Measurements from ENCODE around the gene XXYLT1. TPM values are rescaled to one million over a fixed set of nuclear protein-coding genes. Genes with fewer than 3 reads are reported as not detected.
"Not testable (repeated sequence)": the region's sequence is repeated elsewhere in the genome, so short reads cannot be mapped to it uniquely, and the experiment has no call there.

The XXYLT1 gene
- polyA plus RNA-seq, 5 donors = 23.6 to 31.7 (median 25.0) TPM

- DNase-seq = no peak
These were observed 224.5 kb downstream of the XXYLT1 start for GRCh38 chr3:195046441-195046840.

- no peak for DNase-seq
These were observed 225.3 kb downstream of the XXYLT1 start for GRCh38 chr3:195045481-195046210.

- no peak for DNase-seq
These were observed 226.5 kb downstream of the XXYLT1 start for GRCh38 chr3:195044411-195044810.

- no peak for DNase-seq
These were observed 227.2 kb downstream of the XXYLT1 start for GRCh38 chr3:195043607-195044339.

- DNase-seq = no peak
These were observed 228.0 kb downstream of the XXYLT1 start for GRCh38 chr3:195042743-195043606.

GRCh38 chr3:195041871-195042742 is 228.9 kb downstream of the XXYLT1 start:
- DNase-seq = no peak

GRCh38 chr3:195040773-195041520 is 230.0 kb downstream of the XXYLT1 start:
- DNase-seq = no peak

- no peak for DNase-seq
These were observed 230.9 kb downstream of the XXYLT1 start for GRCh38 chr3:195040094-195040493.

- no peak for DNase-seq
These were observed 231.6 kb downstream of the XXYLT1 start for GRCh38 chr3:195039180-195039843.

- no peak for DNase-seq
These were observed 232.8 kb downstream of the XXYLT1 start for GRCh38 chr3:195038161-195038560.

GRCh38 chr3:195037586-195037985 is 233.4 kb downstream of the XXYLT1 start:
- DNase-seq = not testable (repeated sequence)

- no peak for DNase-seq
These were observed 234.0 kb downstream of the XXYLT1 start for GRCh38 chr3:195036974-195037373.

GRCh38 chr3:195036574-195036973 is 234.4 kb downstream of the XXYLT1 start:
- DNase-seq = no peak

- no peak for DNase-seq
These were observed 234.8 kb downstream of the XXYLT1 start for GRCh38 chr3:195036203-195036505.

- DNase-seq = no peak
These were observed 235.4 kb downstream of the XXYLT1 start for GRCh38 chr3:195035345-195036202.

GRCh38 chr3:195034541-195034940 is 236.4 kb downstream of the XXYLT1 start:
- no peak for DNase-seq

GRCh38 chr3:195034101-195034500 is 236.9 kb downstream of the XXYLT1 start:
- DNase-seq = no peak

GRCh38 chr3:195033531-195034091 is 237.3 kb downstream of the XXYLT1 start:
- DNase-seq = no peak

- no peak for DNase-seq
These were observed 238.0 kb downstream of the XXYLT1 start for GRCh38 chr3:195032955-195033354.
